ENCODE data around the gene SLC2A13. TPM values are rescaled to one million over a fixed set of nuclear protein-coding genes. Genes with fewer than 3 reads are reported as not detected.

The SLC2A13 gene
- total RNA-seq, 1 experiment from 2014 or later, result 7.0 TPM

DNA sequence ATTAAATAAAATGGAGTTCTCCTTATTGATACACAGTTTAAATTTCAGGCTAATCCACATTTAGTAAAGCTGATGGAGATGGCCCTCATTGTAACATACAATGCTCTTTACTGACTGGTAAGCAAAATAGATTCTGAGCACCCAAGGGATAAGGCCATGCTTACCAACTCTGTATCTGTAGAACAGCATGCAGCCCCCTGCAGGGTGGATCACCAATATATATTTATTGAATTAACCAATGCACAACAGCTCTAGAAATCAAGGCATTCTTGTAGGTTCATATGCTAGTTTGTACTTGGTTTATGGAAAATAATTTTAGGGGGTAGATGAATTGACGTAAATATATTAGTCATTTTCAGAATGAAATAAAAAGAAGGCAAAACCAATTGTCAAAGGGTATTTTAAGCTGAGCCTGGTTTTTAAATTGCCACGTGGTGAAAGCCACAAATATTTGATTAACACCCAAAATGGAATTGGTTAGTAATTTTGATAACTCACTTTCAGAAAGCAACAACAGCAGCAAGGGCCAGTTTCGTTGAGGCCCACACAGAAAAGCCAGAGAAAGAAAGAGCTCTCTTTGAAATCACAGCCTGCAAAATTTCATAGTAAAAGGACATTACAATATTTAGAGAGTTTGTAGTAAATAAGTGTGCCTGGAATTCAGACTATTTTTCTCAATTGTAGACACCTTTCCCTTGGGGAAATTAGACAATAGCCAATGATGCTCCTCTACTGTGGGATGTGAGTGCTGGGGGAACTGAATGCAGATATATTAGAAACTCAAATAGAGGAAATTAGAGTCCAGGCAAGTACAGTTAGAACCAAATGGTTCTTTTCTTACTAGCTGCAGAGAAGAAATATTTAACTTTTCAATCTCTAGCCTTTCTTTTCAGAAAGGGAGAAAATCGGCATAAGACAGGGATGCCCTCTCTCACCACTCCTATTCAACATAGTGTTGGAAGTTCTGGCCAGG lies 270.1 kb downstream of the SLC2A13 start:
- no peak overlapping the region for H2BK20ac ChIP-seq (ENCODE audit: low read depth, low read length, poor library complexity, severe bottlenecking)

More for the DNA sequence above, 270.1 kb downstream of the SLC2A13 start:
- Histone ChIP-seq H3K4ac (ENCODE audit: low read depth, low read length) (no peak overlapping the region), H3K4me2 (ENCODE audit: insufficient read depth, insufficient read length, low read length) (no peak overlapping the region), H3K9ac (ENCODE audit: extremely low read depth, insufficient read length, low read length) (no peak overlapping the region), H4K5ac (ENCODE audit: insufficient read length, low read depth, low read length) (no peak overlapping the region), H2AFZ (ENCODE audit: low read length) (no peak overlapping the region), H3K27ac (ENCODE audit: insufficient read length, low read depth, low read length) (no peak overlapping the region), H2AK5ac (ENCODE audit: insufficient read length, low read length) (no peak overlapping the region), H3K56ac (ENCODE audit: insufficient read length, low read depth, low read length) (no peak overlapping the region), H3K9me3 (ENCODE audit: control insufficient read depth, low read depth, low read length) (no peaks in the 10 kb centered on the region), H3T11ph (ENCODE audit: low read length) (no peak overlapping the region), H4K8ac (replicated peaks; ENCODE audit: insufficient read length, low read depth, low read length) (no peak overlapping the region), H3K18ac (ENCODE audit: insufficient read length, low read depth, low read length) (no peak overlapping the region), H3K27me3 (ENCODE audit: insufficient read depth, low read length) (no peaks in the 10 kb centered on the region), H4K91ac (ENCODE audit: insufficient read length, low read depth, low read length) (no peak overlapping the region), H2BK15ac (ENCODE audit: low read depth, low read length) (no peak overlapping the region), H4K20me1 (ENCODE audit: control insufficient read depth, insufficient read depth, insufficient read length) (no peaks in the 10 kb centered on the region), H2BK5ac (ENCODE audit: insufficient read length, low read length) (no peak overlapping the region), H3K4me1 (ENCODE audit: insufficient read depth, low read length) (no peaks in the 10 kb centered on the region), H3K23me2 (ENCODE audit: insufficient read length, low read depth, low read length, poor library complexity, severe bottlenecking) (no peaks in the 10 kb centered on the region), H2BK12ac (ENCODE audit: insufficient read length, low read depth, low read length) (no peak overlapping the region), H3K23ac (ENCODE audit: insufficient read length, low read depth, low read length) (no peak overlapping the region), H3K79me1 (ENCODE audit: insufficient read depth, low read depth, low read length, poor library complexity, severe bottlenecking) (no peaks in the 10 kb centered on the region), H2BK120ac (ENCODE audit: low read depth, low read length, poor library complexity, severe bottlenecking) (no peak overlapping the region), H3K14ac (ENCODE audit: insufficient read depth, low read length) (no peak overlapping the region), H3K79me2 (ENCODE audit: insufficient read depth, low read length) (no peaks in the 10 kb centered on the region)
- no peaks in the 10 kb centered on the region for H3K4me1 Mint-ChIP-seq
- WGBS (ENCODE audit: extremely low coverage, insufficient read length, low lambda C conversion rate), result 100% methylated on average over 1 of the region's 4 CpGs
- no peak overlapping the region for H3K4me3 Mint-ChIP-seq
- no peak overlapping the region for H3K27ac Mint-ChIP-seq
- no peak for DNase-seq
- TF ChIP-seq, protein P1, sequence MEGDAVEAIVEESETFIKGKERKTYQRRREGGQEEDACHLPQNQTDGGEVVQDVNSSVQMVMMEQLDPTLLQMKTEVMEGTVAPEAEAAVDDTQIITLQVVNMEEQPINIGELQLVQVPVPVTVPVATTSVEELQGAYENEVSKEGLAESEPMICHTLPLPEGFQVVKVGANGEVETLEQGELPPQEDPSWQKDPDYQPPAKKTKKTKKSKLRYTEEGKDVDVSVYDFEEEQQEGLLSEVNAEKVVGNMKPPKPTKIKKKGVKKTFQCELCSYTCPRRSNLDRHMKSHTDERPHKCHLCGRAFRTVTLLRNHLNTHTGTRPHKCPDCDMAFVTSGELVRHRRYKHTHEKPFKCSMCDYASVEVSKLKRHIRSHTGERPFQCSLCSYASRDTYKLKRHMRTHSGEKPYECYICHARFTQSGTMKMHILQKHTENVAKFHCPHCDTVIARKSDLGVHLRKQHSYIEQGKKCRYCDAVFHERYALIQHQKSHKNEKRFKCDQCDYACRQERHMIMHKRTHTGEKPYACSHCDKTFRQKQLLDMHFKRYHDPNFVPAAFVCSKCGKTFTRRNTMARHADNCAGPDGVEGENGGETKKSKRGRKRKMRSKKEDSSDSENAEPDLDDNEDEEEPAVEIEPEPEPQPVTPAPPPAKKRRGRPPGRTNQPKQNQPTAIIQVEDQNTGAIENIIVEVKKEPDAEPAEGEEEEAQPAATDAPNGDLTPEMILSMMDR (conservative IDR thresholded peaks at IDR 0.05), result no peak
- no peaks in the 10 kb centered on the region for H3K9me3 Mint-ChIP-seq
- H3K36me3 Mint-ChIP-seq (ENCODE audit: insufficient read depth in 1 of 3, low read depth in 3 of 3), result no peaks in the 10 kb centered on the region
- no peaks in the 10 kb centered on the region for H3K27me3 Mint-ChIP-seq (ENCODE audit: low read depth)
